ENCODE measurements around the gene EXOC3L4. TPM values are rescaled to one million over a fixed set of nuclear protein-coding genes. Genes with fewer than 3 reads are reported as not detected.

The EXOC3L4 gene
- total RNA-seq, 1 donor from 2014 or later: 8.6 TPM

- Histone ChIP-seq H3K9me3 (no peaks in the 10 kb centered on the region), H3K27me3 (no peaks in the 10 kb centered on the region), H3K4me1 (peaks cover 19% of the 10 kb centered on the region), H3K27ac (no peak overlapping the region), H3K4me3 (no peak overlapping the region), H3K36me3 (no peaks in the 10 kb centered on the region)
- intact Hi-C loops (cut with DNase I): no loop called here
- no peak for TF ChIP-seq POLR2AphosphoS5 (IDR thresholded peaks at IDR 0.05; ENCODE audit: insufficient read depth in 1 of 2, low read depth in 1 of 2)
- TF ChIP-seq POLR2A (IDR thresholded peaks at IDR 0.05): no peak
- no peak for TF ChIP-seq CTCF (IDR thresholded peaks at IDR 0.05)
- no peak for DNase-seq (ENCODE audit: extremely low spot score in 2 of 2)
Observed at GRCh38 chr14:103088921-103089320, 5.6 kb upstream of the EXOC3L4 start.

- H3K9me3 ChIP-seq: no peaks in the 10 kb centered on the region
- DNase-seq (ENCODE audit: extremely low spot score in 2 of 2): no peak
- peaks cover 21% of the 10 kb centered on the region for H3K4me1 ChIP-seq
- H3K27ac ChIP-seq: no peak overlapping the region
- H3K27me3 ChIP-seq: no peaks in the 10 kb centered on the region
- H3K36me3 ChIP-seq: no peaks in the 10 kb centered on the region
- TF ChIP-seq CTCF (IDR thresholded peaks at IDR 0.05): no peak
- TF ChIP-seq POLR2A (IDR thresholded peaks at IDR 0.05): no peak
- no peak for TF ChIP-seq POLR2AphosphoS5 (IDR thresholded peaks at IDR 0.05; ENCODE audit: insufficient read depth in 1 of 2, low read depth in 1 of 2)
- intact Hi-C loops (cut with DNase I): no loop called here
- H3K4me3 ChIP-seq: no peak overlapping the region
Observed at GRCh38 chr14:103089386-103090335, 4.9 kb upstream of the EXOC3L4 start.

- intact Hi-C loops (cut with DNase I): no loop called here
- Histone ChIP-seq H3K4me3 (peak overlapping the region in 1 of 2 donors; percentile 45), H3K36me3 (no peaks in the 10 kb centered on the region), H3K4me1 (peaks cover 24% of the 10 kb centered on the region), H3K9me3 (no peaks in the 10 kb centered on the region), H3K27ac (peak overlapping the region; percentile 74), H3K27me3 (no peaks in the 10 kb centered on the region)
- no peak for DNase-seq (ENCODE audit: extremely low spot score in 2 of 2)
- TF ChIP-seq POLR2A (IDR thresholded peaks at IDR 0.05) (no peak), POLR2AphosphoS5 (IDR thresholded peaks at IDR 0.05; ENCODE audit: insufficient read depth in 1 of 2, low read depth in 1 of 2) (no peak), CTCF (IDR thresholded peaks at IDR 0.05) (no peak)
Observed at GRCh38 chr14:103090481-103091020, 4.0 kb upstream of the EXOC3L4 start.

- DNase-seq (ENCODE audit: extremely low spot score in 2 of 2): no peak
- Histone ChIP-seq H3K4me3 (peak overlapping the region; percentile 45 to 68), H3K27ac (peak overlapping the region; percentile 74), H3K4me1 (peaks cover 24% of the 10 kb centered on the region), H3K36me3 (no peaks in the 10 kb centered on the region), H3K27me3 (no peaks in the 10 kb centered on the region), H3K9me3 (no peaks in the 10 kb centered on the region)
- TF ChIP-seq POLR2A (IDR thresholded peaks at IDR 0.05) (no peak), CTCF (IDR thresholded peaks at IDR 0.05) (peak in 2 of 3 experiments; percentile 34 to 55), POLR2AphosphoS5 (IDR thresholded peaks at IDR 0.05; ENCODE audit: insufficient read depth in 1 of 2, low read depth in 1 of 2) (peak in 1 of 2 donors; percentile 55)
- intact Hi-C loops (cut with DNase I): no loop called here
Observed at GRCh38 chr14:103091041-103091882, 3.3 kb upstream of the EXOC3L4 start.
